ENCODE results near the gene CLEC1B.
"Not testable (repeated sequence)": the region's sequence is repeated elsewhere in the genome, so short reads cannot be mapped to it uniquely, and the experiment has no call there.

Gene CLEC1B

DNA sequence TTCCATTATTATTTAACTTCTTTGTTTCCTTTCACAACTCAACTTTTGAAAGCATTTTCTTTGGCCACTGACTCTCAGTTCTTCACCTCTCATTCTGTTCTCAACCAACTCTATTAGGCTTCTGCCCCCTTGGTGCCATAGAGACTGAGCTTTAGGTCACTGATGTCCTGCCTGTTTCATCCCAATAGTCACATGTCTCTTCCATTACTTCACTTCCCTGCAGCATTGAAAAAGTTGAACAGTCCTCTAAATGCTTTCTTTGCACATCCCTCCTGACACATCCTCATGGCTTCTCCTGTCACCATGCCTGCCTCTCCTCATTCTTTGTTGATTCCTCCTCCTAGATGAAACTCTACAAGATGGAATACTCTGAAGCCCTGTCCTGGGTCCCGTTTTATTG lies 25.0 kb downstream of the CLEC1B start:
- DNase-seq: no peak

DNA sequence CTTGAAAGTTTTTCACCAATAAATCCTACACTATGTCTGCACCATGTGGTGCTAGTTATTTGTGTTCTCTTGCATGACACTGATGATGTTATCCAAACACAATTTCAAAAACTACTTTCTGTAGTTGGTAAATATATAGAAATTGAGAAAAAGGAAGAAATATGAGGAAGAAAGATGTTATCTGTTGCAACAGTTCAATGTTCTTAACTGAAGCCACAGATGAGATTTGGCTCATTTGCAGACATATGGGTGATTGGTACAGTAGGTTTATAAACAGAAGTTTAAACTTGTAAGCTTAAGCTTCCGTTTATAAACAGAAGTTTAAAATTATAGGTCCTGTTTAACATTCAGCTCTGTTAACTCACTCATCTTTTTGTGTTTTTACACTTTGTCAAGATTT lies 27.7 kb downstream of the CLEC1B start, which contains the start of gene CLEC12A:
TSS of gene CLEC12A (plus strand) at position 229 of the 400 bp plus-strand sequence. CDS start 188 bp downstream, outside the sequence.
- DNase-seq: no peak

DNA sequence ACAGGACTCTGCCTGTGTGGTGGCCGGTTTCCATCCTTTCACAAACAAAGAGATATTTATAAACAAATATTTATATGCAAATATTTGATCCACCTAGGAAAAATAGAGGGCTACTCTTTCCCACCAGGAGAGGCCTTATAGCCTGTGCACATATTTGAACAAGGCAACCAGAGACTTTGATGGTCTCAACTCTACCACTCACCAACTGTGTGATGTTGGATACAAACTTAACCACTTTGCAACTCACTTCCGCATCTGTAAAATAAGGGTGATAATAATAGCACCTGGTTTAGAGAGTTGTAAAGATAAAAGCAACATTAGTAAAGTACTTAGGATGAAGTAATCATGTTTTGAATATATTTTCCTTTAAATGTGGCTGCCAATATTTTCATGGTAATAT lies 29.2 kb downstream of the CLEC1B start:
- DNase-seq: no peak

DNA sequence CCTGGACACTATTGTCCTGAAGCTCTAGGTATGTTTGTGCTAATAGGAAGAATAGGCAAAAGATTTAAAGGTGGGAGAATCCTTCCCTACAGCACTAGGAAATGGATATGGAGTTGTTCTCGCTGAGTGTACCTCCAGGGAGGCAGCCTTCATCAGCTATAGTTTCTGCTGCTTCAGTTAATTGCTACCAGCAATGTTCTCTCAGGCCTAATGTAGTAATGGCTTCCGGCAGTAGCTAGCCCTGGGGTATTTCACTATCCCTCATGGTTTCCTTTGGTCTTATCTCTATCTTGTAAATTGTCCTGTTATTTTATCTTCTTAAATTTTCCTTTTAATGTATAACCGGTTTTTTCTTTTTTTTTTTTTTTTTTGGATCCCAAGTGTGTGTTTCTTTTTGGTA lies 37.0 kb downstream of the CLEC1B start:
- no peak for DNase-seq

DNA sequence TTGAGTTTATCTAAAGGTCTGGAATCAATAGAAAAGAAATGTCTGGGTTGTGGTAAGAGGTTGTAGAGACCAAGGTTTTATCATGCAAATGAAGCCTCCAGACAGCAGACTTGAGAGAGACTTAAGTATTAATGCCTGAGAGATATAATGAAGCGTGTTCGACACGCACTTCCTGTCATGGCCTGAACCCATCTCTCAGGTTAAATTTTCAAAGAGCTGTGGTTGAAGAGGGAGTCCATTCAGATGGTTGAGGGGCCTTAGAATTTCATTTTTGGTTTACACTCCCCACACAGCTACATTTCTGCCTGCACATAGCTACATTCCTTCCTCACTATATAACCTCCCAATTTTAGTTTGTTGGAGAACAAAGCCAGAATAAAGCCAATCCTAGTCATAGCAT lies 37.8 kb downstream of the CLEC1B start:
- DNase-seq: no peak

DNA sequence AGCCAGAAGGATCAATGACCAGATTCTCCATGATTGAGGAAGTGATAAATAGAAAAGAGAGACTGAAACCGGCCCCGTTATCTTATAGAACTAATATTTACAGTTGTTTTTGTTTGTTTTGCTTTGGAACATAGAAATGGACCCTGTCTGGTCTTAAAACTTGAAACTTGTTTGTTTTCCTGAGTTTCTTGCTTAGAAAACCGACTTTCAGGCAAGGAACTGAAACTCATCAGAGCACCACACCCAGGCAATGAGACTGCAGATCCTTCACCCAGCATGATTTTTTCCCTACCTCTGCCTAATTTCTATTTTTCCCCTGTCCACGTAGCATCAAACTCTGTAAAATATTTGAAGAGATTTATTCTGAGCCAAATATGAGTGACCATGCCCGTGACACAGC lies 38.3 kb downstream of the CLEC1B start:
- no peak for DNase-seq

DNA sequence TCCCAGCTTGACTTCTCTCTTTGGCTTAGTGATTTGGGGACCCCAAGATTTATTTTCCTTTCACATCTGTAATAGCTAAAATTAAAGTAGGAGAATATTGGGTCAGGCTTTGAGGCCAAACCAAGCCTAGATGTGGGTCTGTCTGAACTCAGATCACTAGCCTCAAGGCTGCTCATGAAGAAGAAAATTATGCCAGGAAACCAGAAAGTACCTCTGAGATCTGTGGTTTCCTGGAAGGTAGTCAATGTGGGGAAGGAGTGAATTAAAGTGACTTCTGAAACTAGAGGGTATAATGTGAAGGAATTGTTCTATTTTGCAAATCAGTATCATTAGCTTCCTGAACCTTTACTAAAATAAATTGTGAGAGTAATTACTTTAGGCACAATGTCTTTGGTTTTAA lies 41.1 kb downstream of the CLEC1B start:
- DNase-seq: no peak

DNA sequence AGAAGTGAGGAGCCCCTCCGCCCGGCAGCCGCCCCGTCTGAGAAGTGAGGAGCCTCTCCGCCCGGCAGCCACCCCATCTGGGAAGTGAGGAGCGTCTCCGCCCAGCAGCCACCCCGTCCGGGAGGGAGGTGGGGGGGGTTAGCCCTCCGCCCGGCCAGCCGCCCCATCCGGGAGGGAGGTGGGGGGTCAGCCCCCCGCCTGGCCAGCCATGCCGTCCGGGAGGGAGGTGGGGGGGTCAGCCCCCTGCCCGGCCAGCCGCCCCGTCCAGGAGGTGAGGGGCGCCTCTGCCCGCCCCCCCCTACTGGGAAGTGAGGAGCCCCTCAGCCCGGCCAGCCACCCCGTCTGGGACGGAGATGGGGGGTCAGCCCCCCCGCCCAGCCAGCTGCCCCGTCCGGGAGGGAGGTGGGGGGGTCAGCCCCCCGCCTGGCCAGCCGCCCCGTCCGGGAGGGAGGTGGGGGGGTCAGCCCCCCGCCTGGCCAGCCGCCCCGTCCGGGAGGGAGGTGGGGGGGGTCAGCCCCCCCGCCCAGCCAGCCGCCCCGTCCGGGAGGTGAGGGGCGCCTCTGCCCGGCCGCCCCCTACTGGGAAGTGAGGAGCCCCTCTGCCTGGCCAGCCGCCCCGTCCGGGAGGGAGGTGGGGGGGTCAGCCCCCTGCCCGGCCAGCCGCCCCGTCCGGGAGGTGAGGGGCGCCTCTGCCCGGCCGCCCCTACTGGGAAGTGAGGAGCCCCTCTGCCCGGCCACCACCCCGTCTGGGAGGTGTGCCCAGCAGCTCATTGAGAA lies 45.8 kb downstream of the CLEC1B start:
- not testable (repeated sequence) for DNase-seq

DNA sequence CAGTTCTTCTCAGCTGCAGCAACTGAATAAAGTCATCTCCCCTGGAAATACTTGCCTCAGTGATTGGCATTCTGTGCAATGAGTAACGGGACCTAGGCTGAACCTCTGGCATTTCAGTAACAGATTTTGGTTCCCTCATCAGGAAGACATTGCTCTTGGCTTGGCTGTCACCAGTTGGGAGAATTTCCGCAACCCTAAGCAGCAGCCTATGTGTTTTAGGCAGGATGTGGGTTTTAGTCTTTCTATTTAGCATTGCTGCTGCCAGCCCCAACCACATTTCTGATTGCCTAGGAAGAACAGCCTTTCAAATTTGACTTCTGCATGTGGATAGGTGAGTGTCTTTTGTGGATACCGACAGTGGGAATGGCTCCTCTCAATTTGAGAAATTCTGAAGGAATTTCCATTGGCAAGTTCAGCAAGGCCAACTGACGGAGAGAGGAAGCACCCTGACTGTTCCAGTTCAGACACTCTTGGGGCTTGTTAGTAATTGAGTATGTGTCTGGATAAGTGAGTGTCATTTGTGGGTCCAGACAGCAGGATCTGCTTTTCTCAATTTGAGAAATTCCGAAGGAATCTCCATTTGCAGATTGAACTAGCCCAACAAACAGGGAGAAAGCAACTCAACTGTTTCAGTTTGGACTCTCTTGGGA lies 47.8 kb downstream of the CLEC1B start:
- no peak for DNase-seq

DNA sequence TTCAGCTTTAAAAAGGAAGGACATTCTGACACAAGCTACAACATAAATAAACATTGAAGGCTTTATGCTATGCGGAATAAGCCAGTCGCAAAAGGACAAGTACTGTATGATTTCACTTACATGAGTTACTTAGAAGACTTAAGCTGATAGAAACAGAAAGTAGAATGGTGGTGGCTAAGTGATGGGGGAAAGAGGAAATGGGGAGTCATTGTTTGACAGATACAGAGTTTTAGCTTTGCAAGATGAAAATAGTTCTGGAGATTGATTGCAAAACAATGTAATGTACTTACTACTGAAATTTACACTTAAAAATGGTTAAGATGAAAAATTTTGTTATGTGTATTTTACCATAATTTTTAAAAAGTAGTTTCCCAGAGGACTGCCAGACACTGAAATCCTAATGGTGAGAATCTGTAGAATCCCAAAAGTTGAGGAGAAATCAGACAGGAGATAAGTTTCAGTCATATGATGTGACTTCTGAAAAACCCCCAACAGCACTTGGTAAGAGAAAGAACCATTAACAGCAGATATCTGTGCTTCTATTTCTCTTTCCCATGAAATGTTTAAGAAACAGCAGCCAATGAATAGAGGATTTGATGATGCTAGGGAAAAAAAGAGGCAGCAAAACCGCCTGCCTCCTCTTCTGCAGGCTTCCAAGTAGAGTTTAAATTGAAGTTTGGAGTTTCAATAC lies 50.2 kb downstream of the CLEC1B start:
- no peak for DNase-seq

DNA sequence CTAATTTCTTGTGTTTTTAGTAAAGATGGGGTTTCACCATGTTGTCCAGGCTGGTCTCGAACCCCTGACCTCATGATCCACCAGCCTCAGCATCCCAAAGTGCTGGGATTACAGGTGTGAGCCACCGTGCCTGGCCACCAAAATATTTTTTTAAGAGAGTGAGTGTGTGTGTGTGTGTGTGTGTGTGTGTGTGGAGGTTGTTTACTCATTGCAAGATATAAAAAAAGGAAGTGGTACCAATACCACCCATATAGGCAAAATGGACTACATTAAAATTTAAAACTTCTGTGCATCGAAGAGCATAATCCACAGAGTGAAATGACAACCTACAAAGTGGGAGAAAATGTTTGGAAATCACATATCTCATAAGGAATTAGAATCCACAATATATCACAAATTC lies 51.2 kb downstream of the CLEC1B start:
- no peak for DNase-seq

DNA sequence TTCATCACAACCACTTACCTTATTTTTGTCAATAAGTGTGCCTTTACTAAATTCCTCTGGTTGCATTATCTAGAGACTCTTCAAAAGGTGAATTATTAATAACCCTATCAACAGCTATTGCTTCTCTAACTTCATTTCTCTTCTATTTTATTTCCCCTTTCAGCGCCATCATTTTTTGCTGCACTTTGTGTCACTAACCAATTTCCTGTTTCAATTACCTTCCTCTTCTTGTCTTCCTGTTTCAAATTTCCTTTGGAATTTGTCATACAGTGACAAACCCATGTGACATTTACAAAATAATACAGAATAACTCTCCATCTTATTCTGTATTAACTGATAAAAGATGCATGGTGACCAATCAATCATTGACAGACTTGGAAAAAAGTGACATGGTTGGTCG lies 54.5 kb downstream of the CLEC1B start:
- DNase-seq: no peak

DNA sequence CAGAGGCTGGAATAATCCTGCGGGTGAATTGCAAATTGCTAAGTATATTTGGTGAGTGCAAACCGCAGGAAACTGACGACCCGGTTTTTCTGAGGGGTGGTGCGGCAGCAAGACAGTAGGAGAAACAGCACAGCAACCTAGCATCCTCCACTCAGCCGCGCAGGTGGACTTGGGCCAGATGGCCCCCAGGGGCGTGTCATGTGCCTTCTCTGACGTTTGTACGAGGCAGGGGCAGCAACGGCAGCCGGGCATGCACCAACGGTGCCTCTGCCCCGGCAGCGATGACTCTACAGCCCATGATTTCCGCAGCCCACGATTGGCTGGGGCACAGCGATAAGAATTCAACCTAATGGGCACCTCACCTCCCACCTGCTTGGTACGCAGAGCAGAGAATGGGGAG lies 55.7 kb downstream of the CLEC1B start:
- no peak for DNase-seq
